ENCODE measurements around the gene RPL10. TPM values are rescaled to one million over a fixed set of nuclear protein-coding genes. Genes with fewer than 3 reads are reported as not detected.

RPL10 gene
- total and polyA plus RNA-seq, 2 of the 13 experiments (the other 11 are each of a cell fraction or from before 2014, with no cell fraction given): 2,381 to 4,713 TPM

DNA sequence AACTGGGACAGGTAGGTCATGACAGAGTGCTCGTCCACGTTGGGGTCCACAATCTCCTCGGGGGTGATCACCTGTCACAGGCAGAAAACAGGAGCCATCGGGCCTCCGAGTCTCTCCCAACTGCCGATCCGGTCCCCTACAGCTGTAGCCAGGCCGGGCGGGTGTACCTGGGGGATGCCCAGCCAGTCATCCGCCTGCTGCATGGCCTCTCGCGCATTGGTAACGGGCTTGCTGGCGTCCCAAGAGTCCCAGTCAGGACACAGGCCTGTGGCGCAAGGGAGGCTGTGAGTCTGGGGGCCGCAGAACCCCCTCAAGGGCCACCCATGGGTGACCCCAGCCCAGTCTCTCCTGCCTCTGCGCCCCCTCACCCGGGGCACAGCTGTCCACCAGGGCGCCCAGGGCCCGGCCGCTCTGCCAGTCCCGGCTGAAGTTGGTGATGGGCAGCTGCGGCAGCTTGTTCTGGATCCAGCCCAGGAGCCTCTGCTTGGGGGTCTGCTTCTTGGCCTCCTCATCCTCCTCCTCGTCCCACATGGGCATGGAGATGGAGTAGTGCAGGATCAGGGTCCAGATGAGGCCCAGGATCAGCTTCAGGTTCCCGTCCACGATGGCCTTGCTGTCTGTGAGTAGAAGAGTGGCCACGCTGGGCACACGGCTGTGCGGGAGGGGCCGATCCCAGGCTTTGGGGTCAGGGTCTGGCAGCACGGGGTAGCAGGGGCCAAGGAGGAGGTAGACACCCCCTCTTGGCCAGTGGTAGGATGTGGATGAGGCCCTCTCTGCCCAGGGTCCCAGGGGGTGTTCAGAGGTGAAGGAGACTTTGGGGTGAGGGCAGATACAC is 30.5 kb upstream of the RPL10 start:
- H3K4me3 ChIP-seq (replicated peaks in 1 of 3; ENCODE audit: insufficient read depth in 1 of 3, low read depth in 2 of 3, low read length in 3 of 3): no peak overlapping the region
- no peaks in the 10 kb centered on the region for H3K9me3 ChIP-seq (ENCODE audit: low read length)
- no peaks in the 10 kb centered on the region for H3K27me3 ChIP-seq (ENCODE audit: control insufficient read depth in 1 of 2, insufficient read depth in 2 of 2, low read length in 2 of 2)
- peaks cover 7% of the 10 kb centered on the region; the same call in 1 of the 2 replicates for H4K20me1 ChIP-seq (ENCODE audit: insufficient read depth, low read length)
- POLR2A ChIA-PET: no interaction called here
- H3K27ac ChIP-seq (ENCODE audit: extremely low read length, insufficient read depth, low read length): no peak overlapping the region
- ATAC-seq (no peak), FAIRE-seq (no peak), DNase-seq (ENCODE audit: low spot score) (no peak)
- H3K36me3 ChIP-seq (replicated peaks in 1 of 2; ENCODE audit: control insufficient read depth in 1 of 2, insufficient read depth in 2 of 2, low read length in 2 of 2): peaks cover 11 to 25% of the 10 kb centered on the region in 2 experiments; a peak in 4 of 5 replicates
- H3K4me2 ChIP-seq (ENCODE audit: low read depth, low read length): no peak overlapping the region
- peaks cover 22% of the 10 kb centered on the region for H3K79me2 ChIP-seq (ENCODE audit: insufficient read depth, low read length)
- TF ChIP-seq RBFOX2 (IDR thresholded peaks at IDR 0.05; ENCODE audit: low read depth, low read length): peak; percentile 43
- no peak for TF ChIP-seq HNF4A (CRISPR knock-in tag; IDR thresholded peaks at IDR 0.05)
- TF ChIP-seq CC2D1A (CRISPR knock-in tag; IDR thresholded peaks at IDR 0.05): no peak
- no peak for TF ChIP-seq HOXA3 (CRISPR knock-in tag; IDR thresholded peaks at IDR 0.05)
- TF ChIP-seq ZNF264 (CRISPR knock-in tag; IDR thresholded peaks at IDR 0.05): no peak
- peaks cover 22% of the 10 kb centered on the region for H3K4me1 ChIP-seq (ENCODE audit: insufficient read depth, low read length)
- CTCF ChIA-PET (ENCODE audit: low intra/inter-chr PET ratio, low total read pairs): no interaction called here
- in situ Hi-C loops (cut with HindIII; ENCODE audit: extremely low pct_ligation_motif_present, low pct_unique_long_range_greater_than_20kb): no loop called here
- no TSS peak for BruUV-seq (replicated peaks)
- H2AFZ ChIP-seq (ENCODE audit: low read length): no peak overlapping the region
- intact Hi-C loops (cut with micrococcal nuclease; ENCODE audit: unreplicated experiment): no loop called here
- no peak overlapping the region for H3K9ac ChIP-seq (ENCODE audit: insufficient read depth, low read depth, low read length)
- WGBS (ENCODE audit: low lambda C conversion rate): 100% methylated on average over 9 of the region's 31 CpGs

DNA sequence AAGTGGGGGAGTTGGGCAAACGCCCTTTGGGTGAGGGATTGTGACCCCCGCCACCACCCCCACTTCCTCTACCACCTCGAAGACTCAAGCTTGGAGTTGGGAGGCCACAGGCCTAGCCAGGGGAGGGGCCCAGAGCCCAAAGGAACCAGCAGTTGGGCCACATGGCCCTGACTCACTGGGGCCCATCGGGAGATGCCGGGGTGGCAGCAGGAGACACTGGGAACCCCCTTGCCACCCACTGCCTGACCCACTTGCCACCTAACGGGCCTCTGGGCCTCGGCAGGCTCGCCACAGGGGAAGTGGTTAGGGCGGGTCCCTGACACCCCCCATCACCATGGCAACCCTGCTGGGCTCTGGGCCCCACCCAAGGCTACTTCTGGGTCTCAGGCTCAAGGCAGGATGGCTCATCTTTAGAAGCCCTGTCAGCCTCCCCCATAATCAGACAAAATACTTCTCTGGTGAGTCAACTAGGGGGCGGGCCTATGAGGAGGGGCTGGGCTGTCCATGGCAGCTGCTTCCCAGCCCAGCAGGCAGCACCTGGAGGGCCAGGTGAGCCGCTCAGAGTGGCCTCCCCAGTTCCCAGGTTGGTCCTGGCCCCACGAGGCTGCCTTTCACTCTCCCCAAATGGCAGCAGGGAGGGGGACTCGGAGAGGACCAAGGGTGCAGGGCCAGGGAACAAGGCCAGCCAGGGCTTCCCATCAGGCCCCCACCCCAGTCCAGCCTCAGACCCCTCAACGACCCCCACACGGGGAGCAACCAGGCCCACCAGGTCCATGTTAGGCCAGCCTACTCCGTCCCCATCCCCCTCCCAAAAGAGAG is 29.3 kb upstream of the RPL10 start:
- POLR2A ChIA-PET: interaction anchor here (0.9 to 3.0 kb wide), 8 partner anchors 18 to 173 kb away, joined by 3 to 17 read pairs (median 4); partner anchors contain the start of genes RPL10 and SLC10A3
- CTCF ChIA-PET (ENCODE audit: low intra/inter-chr PET ratio, low total read pairs): no interaction called here
- BruUV-seq (replicated peaks): no TSS peak
- intact Hi-C loops (cut with micrococcal nuclease; ENCODE audit: unreplicated experiment) (no loop called here), in situ Hi-C loops (cut with HindIII; ENCODE audit: extremely low pct_ligation_motif_present, low pct_unique_long_range_greater_than_20kb) (no loop called here)
- H3K36me3 ChIP-seq (replicated peaks in 1 of 2; ENCODE audit: control insufficient read depth in 1 of 2, insufficient read depth in 2 of 2, low read length in 2 of 2): peaks cover 7 to 18% of the 10 kb centered on the region in 2 experiments; a peak in 4 of 5 replicates
- ATAC-seq (peak; percentile 28), FAIRE-seq (no peak), DNase-seq (ENCODE audit: low spot score) (peak; percentile 66)
- H3K27ac ChIP-seq (ENCODE audit: extremely low read length, insufficient read depth, low read length): peak overlapping the region; percentile 61
- H3K27me3 ChIP-seq (ENCODE audit: control insufficient read depth in 1 of 2, insufficient read depth in 2 of 2, low read length in 2 of 2): no peaks in the 10 kb centered on the region
- WGBS (ENCODE audit: low lambda C conversion rate): no CpG with 5 or more reads among the region's 16 CpGs
- peaks cover 22% of the 10 kb centered on the region for H3K79me2 ChIP-seq (ENCODE audit: insufficient read depth, low read length)
- H3K9ac ChIP-seq (ENCODE audit: insufficient read depth, low read depth, low read length): peak overlapping the region; percentile 84
- peaks cover 33% of the 10 kb centered on the region for H3K4me1 ChIP-seq (ENCODE audit: insufficient read depth, low read length)
- peak overlapping the region; percentile 73 for H3K4me2 ChIP-seq (ENCODE audit: low read depth, low read length)
- H4K20me1 ChIP-seq (ENCODE audit: insufficient read depth, low read length): peaks cover 7% of the 10 kb centered on the region; the same call in 1 of the 2 replicates
- H3K9me3 ChIP-seq (ENCODE audit: low read length): no peaks in the 10 kb centered on the region
- peak overlapping the region; percentile 34 to 92 (median 80); a peak in 5 of 6 replicates for H3K4me3 ChIP-seq (replicated peaks in 1 of 3; ENCODE audit: insufficient read depth in 1 of 3, low read depth in 2 of 3, low read length in 3 of 3)
- H2AFZ ChIP-seq (ENCODE audit: low read length): no peak overlapping the region
- TF ChIP-seq, protein P1, sequence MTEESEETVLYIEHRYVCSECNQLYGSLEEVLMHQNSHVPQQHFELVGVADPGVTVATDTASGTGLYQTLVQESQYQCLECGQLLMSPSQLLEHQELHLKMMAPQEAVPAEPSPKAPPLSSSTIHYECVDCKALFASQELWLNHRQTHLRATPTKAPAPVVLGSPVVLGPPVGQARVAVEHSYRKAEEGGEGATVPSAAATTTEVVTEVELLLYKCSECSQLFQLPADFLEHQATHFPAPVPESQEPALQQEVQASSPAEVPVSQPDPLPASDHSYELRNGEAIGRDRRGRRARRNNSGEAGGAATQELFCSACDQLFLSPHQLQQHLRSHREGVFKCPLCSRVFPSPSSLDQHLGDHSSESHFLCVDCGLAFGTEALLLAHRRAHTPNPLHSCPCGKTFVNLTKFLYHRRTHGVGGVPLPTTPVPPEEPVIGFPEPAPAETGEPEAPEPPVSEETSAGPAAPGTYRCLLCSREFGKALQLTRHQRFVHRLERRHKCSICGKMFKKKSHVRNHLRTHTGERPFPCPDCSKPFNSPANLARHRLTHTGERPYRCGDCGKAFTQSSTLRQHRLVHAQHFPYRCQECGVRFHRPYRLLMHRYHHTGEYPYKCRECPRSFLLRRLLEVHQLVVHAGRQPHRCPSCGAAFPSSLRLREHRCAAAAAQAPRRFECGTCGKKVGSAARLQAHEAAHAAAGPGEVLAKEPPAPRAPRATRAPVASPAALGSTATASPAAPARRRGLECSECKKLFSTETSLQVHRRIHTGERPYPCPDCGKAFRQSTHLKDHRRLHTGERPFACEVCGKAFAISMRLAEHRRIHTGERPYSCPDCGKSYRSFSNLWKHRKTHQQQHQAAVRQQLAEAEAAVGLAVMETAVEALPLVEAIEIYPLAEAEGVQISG (CRISPR knock-in tag; IDR thresholded peaks at IDR 0.05): no peak
- TF ChIP-seq, protein P2, sequence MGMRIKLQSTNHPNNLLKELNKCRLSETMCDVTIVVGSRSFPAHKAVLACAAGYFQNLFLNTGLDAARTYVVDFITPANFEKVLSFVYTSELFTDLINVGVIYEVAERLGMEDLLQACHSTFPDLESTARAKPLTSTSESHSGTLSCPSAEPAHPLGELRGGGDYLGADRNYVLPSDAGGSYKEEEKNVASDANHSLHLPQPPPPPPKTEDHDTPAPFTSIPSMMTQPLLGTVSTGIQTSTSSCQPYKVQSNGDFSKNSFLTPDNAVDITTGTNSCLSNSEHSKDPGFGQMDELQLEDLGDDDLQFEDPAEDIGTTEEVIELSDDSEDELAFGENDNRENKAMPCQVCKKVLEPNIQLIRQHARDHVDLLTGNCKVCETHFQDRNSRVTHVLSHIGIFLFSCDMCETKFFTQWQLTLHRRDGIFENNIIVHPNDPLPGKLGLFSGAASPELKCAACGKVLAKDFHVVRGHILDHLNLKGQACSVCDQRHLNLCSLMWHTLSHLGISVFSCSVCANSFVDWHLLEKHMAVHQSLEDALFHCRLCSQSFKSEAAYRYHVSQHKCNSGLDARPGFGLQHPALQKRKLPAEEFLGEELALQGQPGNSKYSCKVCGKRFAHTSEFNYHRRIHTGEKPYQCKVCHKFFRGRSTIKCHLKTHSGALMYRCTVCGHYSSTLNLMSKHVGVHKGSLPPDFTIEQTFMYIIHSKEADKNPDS (CRISPR knock-in tag; IDR thresholded peaks at IDR 0.05): no peak
- TF ChIP-seq RFX3 (CRISPR knock-in tag; IDR thresholded peaks at IDR 0.05) (peak; percentile 58), RFX1 (IDR thresholded peaks at IDR 0.05) (peak; percentile 24; the same call in 1 of the 2 replicates), ZNF235 (CRISPR knock-in tag; IDR thresholded peaks at IDR 0.05; ENCODE audit: borderline replicate concordance) (no peak), ATF7 (IDR thresholded peaks at IDR 0.05) (no peak), ATF7 (CRISPR knock-in tag; IDR thresholded peaks at IDR 0.05) (no peak)

Data from HepG2 (cell line).